Ovary (tissue), 3 donors: ENCODE measurements around the gene ACTRT1.

ENCODE experiments used
- CTCF ChIP-seq, 3 donors: fragments of 450-650 bp in 2 of 3; fragments of 200-600 bp in 1 of 3; IDR thresholded peaks; one replicate each; pipeline versions ENCODE4 v1.5.1 to v1.8.0; 2016 to 2022; ENCODE audit warnings: antibody characterized with exemption in 3 of 3, mild to moderate bottlenecking in 1 of 3
- POLR2A ChIP-seq: fragments of 450-650 bp; IDR thresholded peaks from one replicate; pipeline ENCODE4 v1.6.1; 2017; ENCODE audit warnings: antibody characterized with exemption, mild to moderate bottlenecking, moderate library complexity
- donor health status: DM: no; HTN: no; CAD: no.

- TF ChIP-seq CTCF (IDR thresholded peaks at IDR 0.05) (no peak), POLR2A (no peak)
These were observed 33.0 kb downstream of the ACTRT1 start for GRCh38 chrX:128019218-128019617.
